BLaER1 (cell line): ENCODE measurements around the gene ALPL.

Experiments
- H3K27ac ChIP-seq: shearing (Covaris generic); formaldehyde crosslinking; 2 replicates; pipeline ENCODE4 v1.8.1; 2022
- H3K27me3 ChIP-seq: shearing (Covaris generic); formaldehyde crosslinking; 2 replicates; pipeline ENCODE4 v1.8.1; 2022
- H3K36me3 ChIP-seq: shearing (Covaris generic); formaldehyde crosslinking; 2 replicates; pipeline ENCODE4 v1.8.1; 2022
- H3K4me1 ChIP-seq: shearing (Covaris generic); formaldehyde crosslinking; 2 replicates; pipeline ENCODE4 v1.8.1; 2022
- H3K4me2 ChIP-seq: shearing (Covaris generic); formaldehyde crosslinking; 2 replicates; pipeline ENCODE4 v1.8.1; 2022
- H3K4me3 ChIP-seq: shearing (Covaris generic); formaldehyde crosslinking; 2 replicates; pipeline ENCODE4 v1.8.1; 2022
- H3K9ac ChIP-seq: shearing (Covaris generic); formaldehyde crosslinking; 2 replicates; pipeline ENCODE4 v1.8.1; 2022
- H3K9me3 ChIP-seq: shearing (Covaris generic); formaldehyde crosslinking; 2 replicates; pipeline ENCODE4 v1.8.1; 2022
- H4K20me1 ChIP-seq: shearing (Covaris generic); formaldehyde crosslinking; 2 replicates; pipeline ENCODE4 v1.8.1; 2022
- Cebpa-rat ChIP-seq: shearing (Covaris generic); IDR thresholded peaks from 2 replicates; pipeline ENCODE4 v1.8.1; 2022

The ALPL gene

GRCh38 chr1:21491488-21492355 lies 17.5 kb upstream of the ALPL start:
- no peaks in the 10 kb centered on the region for H4K20me1 ChIP-seq
- peak overlapping the region; percentile 18; the same call in 1 of the 2 replicates for H3K27ac ChIP-seq
- H3K4me2 ChIP-seq = peak overlapping the region; percentile 80
- no peak for TF ChIP-seq Cebpa-rat
- H3K9me3 ChIP-seq = peaks cover 26% of the 10 kb centered on the region
- no peak overlapping the region for H3K9ac ChIP-seq
- H3K4me1 ChIP-seq = peaks cover 61% of the 10 kb centered on the region
- no peaks in the 10 kb centered on the region for H3K36me3 ChIP-seq
- no peaks in the 10 kb centered on the region for H3K27me3 ChIP-seq
- no peak overlapping the region for H3K4me3 ChIP-seq

- Histone ChIP-seq H3K27me3 (no peaks in the 10 kb centered on the region), H3K4me1 (peaks cover 59% of the 10 kb centered on the region), H3K9me3 (peaks cover 26% of the 10 kb centered on the region), H3K36me3 (no peaks in the 10 kb centered on the region), H3K27ac (peak overlapping the region; percentile 18; the same call in 1 of the 2 replicates), H3K4me3 (no peak overlapping the region), H4K20me1 (no peaks in the 10 kb centered on the region), H3K4me2 (peak overlapping the region; percentile 80), H3K9ac (no peak overlapping the region)
- no peak for TF ChIP-seq Cebpa-rat
Observed at GRCh38 chr1:21492356-21492625, 16.9 kb upstream of the ALPL start.

- TF ChIP-seq Cebpa-rat = no peak
- Histone ChIP-seq H3K9ac (no peak overlapping the region), H3K4me2 (no peak overlapping the region), H4K20me1 (no peaks in the 10 kb centered on the region), H3K27me3 (no peaks in the 10 kb centered on the region), H3K9me3 (peaks cover 18% of the 10 kb centered on the region), H3K36me3 (no peaks in the 10 kb centered on the region), H3K27ac (no peak overlapping the region), H3K4me1 (peaks cover 40% of the 10 kb centered on the region), H3K4me3 (no peak overlapping the region)
Observed at GRCh38 chr1:21494196-21494595, 15.0 kb upstream of the ALPL start.

DNA sequence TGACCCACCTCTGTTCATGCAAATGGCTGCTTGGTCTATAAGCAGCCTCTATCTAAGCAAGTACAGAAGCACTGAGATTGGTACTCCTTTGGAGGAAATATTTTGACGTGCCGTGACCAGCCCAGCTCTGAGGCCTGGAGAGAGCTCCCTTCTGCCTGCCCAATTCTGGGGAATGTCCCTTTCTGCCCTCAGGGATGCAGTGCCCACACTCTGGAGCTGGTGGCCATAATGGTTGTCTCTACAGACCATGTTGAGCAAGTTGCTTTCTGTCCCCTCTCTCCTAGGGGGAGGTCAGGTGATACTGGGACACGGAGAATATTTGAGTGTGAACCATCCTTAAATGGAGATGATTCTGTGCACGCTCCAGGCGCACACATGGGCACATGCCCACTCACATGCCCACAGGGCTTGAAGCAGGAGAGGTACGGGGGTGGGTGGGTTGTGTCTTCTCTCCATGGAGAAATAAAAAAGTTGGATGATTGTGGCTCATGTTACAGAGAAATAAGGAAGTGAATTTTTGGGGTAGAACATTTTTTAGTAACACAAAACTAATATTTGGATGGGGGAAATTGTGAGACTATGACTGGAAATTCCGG lies 13.9 kb upstream of the ALPL start:
- no peak overlapping the region for H3K9ac ChIP-seq
- H3K36me3 ChIP-seq = no peaks in the 10 kb centered on the region
- no peak for TF ChIP-seq Cebpa-rat
- H3K4me1 ChIP-seq = peaks cover 31% of the 10 kb centered on the region
- peaks cover 8% of the 10 kb centered on the region for H3K9me3 ChIP-seq
- no peaks in the 10 kb centered on the region for H3K27me3 ChIP-seq
- H3K4me3 ChIP-seq = no peak overlapping the region
- H3K27ac ChIP-seq = no peak overlapping the region
- no peaks in the 10 kb centered on the region for H4K20me1 ChIP-seq
- no peak overlapping the region for H3K4me2 ChIP-seq

GRCh38 chr1:21496063-21496462 lies 13.2 kb upstream of the ALPL start:
- Histone ChIP-seq H3K27ac (no peak overlapping the region), H3K27me3 (no peaks in the 10 kb centered on the region), H3K4me1 (peaks cover 24% of the 10 kb centered on the region), H3K9me3 (peaks cover under 1% of the 10 kb centered on the region), H3K4me3 (no peak overlapping the region), H4K20me1 (no peaks in the 10 kb centered on the region), H3K4me2 (no peak overlapping the region), H3K36me3 (no peaks in the 10 kb centered on the region), H3K9ac (no peak overlapping the region)
- no peak for TF ChIP-seq Cebpa-rat

DNA sequence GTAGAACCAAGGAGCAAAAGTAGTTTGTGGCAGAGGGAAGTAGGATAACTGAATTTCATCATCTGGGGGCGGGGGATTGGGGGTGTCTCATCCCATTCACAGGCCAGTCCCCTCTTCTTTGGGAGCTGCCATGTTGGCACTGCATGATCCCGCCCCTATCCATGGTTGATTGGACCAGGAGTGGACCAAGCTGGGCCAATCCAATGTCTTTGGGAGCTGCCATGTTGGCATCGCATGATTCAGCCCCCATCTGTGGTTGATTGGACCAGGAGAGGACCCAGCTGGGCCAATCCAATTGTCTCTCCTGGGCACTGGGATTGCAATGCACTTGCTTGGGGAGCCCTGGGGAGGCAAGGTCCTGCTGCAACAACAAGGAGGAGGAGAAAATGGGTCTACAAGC lies 12.3 kb upstream of the ALPL start:
- H3K27ac ChIP-seq = no peak overlapping the region
- no peaks in the 10 kb centered on the region for H3K36me3 ChIP-seq
- peaks cover 16% of the 10 kb centered on the region for H3K4me1 ChIP-seq
- H3K9ac ChIP-seq = no peak overlapping the region
- no peak for TF ChIP-seq Cebpa-rat
- no peak overlapping the region for H3K4me2 ChIP-seq
- H3K4me3 ChIP-seq = no peak overlapping the region
- no peaks in the 10 kb centered on the region; the same call in 1 of the 2 replicates for H3K9me3 ChIP-seq
- no peaks in the 10 kb centered on the region for H3K27me3 ChIP-seq
- H4K20me1 ChIP-seq = no peaks in the 10 kb centered on the region

- Histone ChIP-seq H4K20me1 (no peaks in the 10 kb centered on the region), H3K36me3 (no peaks in the 10 kb centered on the region), H3K9me3 (no peaks in the 10 kb centered on the region; the same call in 1 of the 2 replicates), H3K27me3 (no peaks in the 10 kb centered on the region), H3K4me3 (no peak overlapping the region), H3K4me2 (no peak overlapping the region), H3K4me1 (peaks cover 9% of the 10 kb centered on the region), H3K27ac (no peak overlapping the region), H3K9ac (no peak overlapping the region)
- no peak for TF ChIP-seq Cebpa-rat
Observed at GRCh38 chr1:21497466-21498061, 11.7 kb upstream of the ALPL start.

- no peaks in the 10 kb centered on the region for H3K4me1 ChIP-seq
- no peak overlapping the region for H3K9ac ChIP-seq
- H3K27ac ChIP-seq = no peak overlapping the region
- no peak overlapping the region for H3K4me3 ChIP-seq
- no peak for TF ChIP-seq Cebpa-rat
- H3K4me2 ChIP-seq = no peak overlapping the region
- H3K9me3 ChIP-seq = no peaks in the 10 kb centered on the region; the same call in 1 of the 2 replicates
- no peaks in the 10 kb centered on the region for H3K36me3 ChIP-seq
- H4K20me1 ChIP-seq = no peaks in the 10 kb centered on the region
- no peaks in the 10 kb centered on the region for H3K27me3 ChIP-seq
Observed at GRCh38 chr1:21499283-21499950, 9.8 kb upstream of the ALPL start.

DNA sequence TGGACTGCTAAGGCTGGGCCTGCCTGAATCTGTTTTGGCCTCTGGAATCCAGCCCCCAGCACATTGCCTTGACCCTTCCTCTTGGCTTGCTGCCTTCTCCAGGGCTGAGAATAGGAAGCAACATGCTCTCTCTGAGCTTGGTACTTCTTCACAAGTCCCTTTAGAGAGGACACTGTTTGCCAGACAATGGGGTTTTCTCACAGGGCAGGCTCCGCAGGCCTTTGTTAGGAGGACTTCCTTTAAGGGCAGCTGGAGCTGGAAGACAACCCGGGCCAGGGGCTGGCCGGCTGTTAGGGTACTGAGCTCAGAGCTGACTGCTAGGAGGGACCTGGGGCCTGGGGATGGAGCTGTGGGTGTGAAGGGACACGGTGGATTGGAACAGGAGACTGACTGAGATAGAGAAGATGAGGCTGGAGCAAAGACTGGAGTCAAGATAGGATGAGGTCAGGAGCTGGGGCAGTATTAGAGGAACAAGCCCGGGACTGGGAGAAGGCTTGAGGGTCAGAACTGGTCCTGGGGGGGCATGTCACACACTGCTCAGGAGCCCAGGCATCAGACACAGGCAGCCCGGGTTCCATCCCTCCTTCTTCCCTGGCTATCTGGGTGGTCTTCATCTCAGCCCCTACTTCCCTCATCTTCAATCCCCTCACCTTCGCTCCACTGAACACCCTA lies 5.4 kb upstream of the ALPL start:
- H3K27ac ChIP-seq = no peak overlapping the region
- no peak overlapping the region for H3K4me2 ChIP-seq
- H3K9ac ChIP-seq = no peak overlapping the region
- no peak for TF ChIP-seq Cebpa-rat
- H3K9me3 ChIP-seq = no peaks in the 10 kb centered on the region; the same call in 1 of the 2 replicates
- H3K36me3 ChIP-seq = no peaks in the 10 kb centered on the region
- peaks cover 10% of the 10 kb centered on the region for H3K27me3 ChIP-seq
- H3K4me3 ChIP-seq = no peak overlapping the region
- 0 out of 2 replicates have a peak, but pooled peaks cover 3% of the 10 kb centered on the region for H3K4me1 ChIP-seq
- no peaks in the 10 kb centered on the region for H4K20me1 ChIP-seq
